Measurements from ENCODE around the gene CTSH. TPM values are rescaled to one million over a fixed set of nuclear protein-coding genes. Genes with fewer than 3 reads are reported as not detected.

CTSH gene
- total and polyA plus RNA-seq, 2 of the 13 experiments (the other 11 are each of a cell fraction or from before 2014, with no cell fraction given) = 265 to 653 TPM

GRCh38 chr15:78881681-78882080 is 63.2 kb downstream of the CTSH start (continued):
- TF ChIP-seq MAZ (IDR thresholded peaks at IDR 0.05; ENCODE audit: borderline replicate concordance, low read depth, low read length) = no peak
- TF ChIP-seq MAZ (CRISPR knock-in tag; IDR thresholded peaks at IDR 0.05; ENCODE audit: low read depth) = no peak
- TF ChIP-seq NR3C1 (CRISPR knock-in tag; IDR thresholded peaks at IDR 0.05) = no peak
- TF ChIP-seq DRAP1 (CRISPR knock-in tag; IDR thresholded peaks at IDR 0.05) = no peak

DNA sequence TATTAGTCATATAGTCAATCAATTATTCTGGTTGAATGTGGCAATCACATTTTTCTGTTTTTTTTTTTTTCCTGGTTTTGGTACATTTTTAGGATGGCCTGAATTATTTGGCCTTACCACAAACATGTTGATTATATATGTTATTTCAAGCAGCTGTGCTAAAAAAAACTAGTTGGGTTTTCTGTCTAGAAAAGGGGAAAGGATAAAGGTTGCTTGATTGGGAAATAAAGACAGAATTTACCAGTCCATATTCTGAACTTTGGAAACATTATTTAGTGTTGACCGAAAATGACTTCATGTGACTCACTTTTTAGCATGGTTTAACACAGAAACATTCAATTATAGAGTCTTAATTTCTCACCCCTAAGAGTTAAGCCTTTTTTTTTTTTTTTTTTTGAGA is 64.0 kb downstream of the CTSH start:
- ATAC-seq (no peak), FAIRE-seq (no peak), DNase-seq (ENCODE audit: low spot score) (no peak)
- Histone ChIP-seq H3K4me2 (ENCODE audit: low read depth, low read length) (no peak overlapping the region), H3K4me3 (replicated peaks in 1 of 3; ENCODE audit: insufficient read depth in 1 of 3, low read depth in 2 of 3, low read length in 3 of 3) (no peak overlapping the region), H3K79me2 (ENCODE audit: insufficient read depth, low read length) (peaks cover 100% of the 10 kb centered on the region), H3K9ac (ENCODE audit: insufficient read depth, low read depth, low read length) (no peak overlapping the region), H3K9me3 (ENCODE audit: low read length) (no peaks in the 10 kb centered on the region), H3K4me1 (ENCODE audit: insufficient read depth, low read length) (peaks cover 88% of the 10 kb centered on the region), H3K27me3 (ENCODE audit: control insufficient read depth in 1 of 2, insufficient read depth in 2 of 2, low read length in 2 of 2) (no peaks in the 10 kb centered on the region), H2AFZ (ENCODE audit: low read length) (no peak overlapping the region), H3K36me3 (replicated peaks in 1 of 2; ENCODE audit: control insufficient read depth in 1 of 2, insufficient read depth in 2 of 2, low read length in 2 of 2) (peaks cover 5 to 28% of the 10 kb centered on the region in 2 experiments), H4K20me1 (ENCODE audit: insufficient read depth, low read length) (peaks cover 99% of the 10 kb centered on the region), H3K27ac (ENCODE audit: extremely low read length, insufficient read depth, low read length) (no peak overlapping the region)
- no TSS peak for BruUV-seq (replicated peaks)
- intact Hi-C loops (cut with micrococcal nuclease; ENCODE audit: unreplicated experiment) = no loop called here
- ChIA-PET POLR2A (no interaction called here), CTCF (ENCODE audit: low intra/inter-chr PET ratio, low total read pairs) (no interaction called here)
- WGBS (ENCODE audit: low lambda C conversion rate) = 82% methylated on average over 1 of the region's 1 CpG
- in situ Hi-C loops (cut with HindIII; ENCODE audit: extremely low pct_ligation_motif_present, low pct_unique_long_range_greater_than_20kb) = no loop called here
- TF ChIP-seq FOSL2 (CRISPR knock-in tag; IDR thresholded peaks at IDR 0.05) (no peak), ZNF484 (CRISPR knock-in tag; IDR thresholded peaks at IDR 0.05; ENCODE audit: borderline replicate concordance, low read depth) (no peak), KDM5A (IDR thresholded peaks at IDR 0.05; ENCODE audit: borderline replicate concordance, low read length) (no peak), ZNF883 (CRISPR knock-in tag; IDR thresholded peaks at IDR 0.05; ENCODE audit: not compliant biosample characterization) (no peak), POLR2AphosphoS2 (IDR thresholded peaks at IDR 0.05; ENCODE audit: low read depth, low read length) (no peak), SOX5 (CRISPR knock-in tag; IDR thresholded peaks at IDR 0.05; ENCODE audit: borderline replicate concordance) (no peak), EHMT2 (IDR thresholded peaks at IDR 0.05; ENCODE audit: borderline replicate concordance, low read depth, low read length) (no peak), CSRNP1 (CRISPR knock-in tag; IDR thresholded peaks at IDR 0.05) (no peak), JDP2 (CRISPR knock-in tag; IDR thresholded peaks at IDR 0.05; ENCODE audit: borderline replicate concordance) (no peak), ZFYVE20 (CRISPR knock-in tag; IDR thresholded peaks at IDR 0.05; ENCODE audit: borderline replicate concordance, low read depth) (no peak), NONO (IDR thresholded peaks at IDR 0.05) (no peak), NONO (CRISPR knock-in tag; conservative IDR thresholded peaks at IDR 0.05) (no peak), ZNF678 (CRISPR knock-in tag; IDR thresholded peaks at IDR 0.05) (no peak)
- TF ChIP-seq, protein P1, sequence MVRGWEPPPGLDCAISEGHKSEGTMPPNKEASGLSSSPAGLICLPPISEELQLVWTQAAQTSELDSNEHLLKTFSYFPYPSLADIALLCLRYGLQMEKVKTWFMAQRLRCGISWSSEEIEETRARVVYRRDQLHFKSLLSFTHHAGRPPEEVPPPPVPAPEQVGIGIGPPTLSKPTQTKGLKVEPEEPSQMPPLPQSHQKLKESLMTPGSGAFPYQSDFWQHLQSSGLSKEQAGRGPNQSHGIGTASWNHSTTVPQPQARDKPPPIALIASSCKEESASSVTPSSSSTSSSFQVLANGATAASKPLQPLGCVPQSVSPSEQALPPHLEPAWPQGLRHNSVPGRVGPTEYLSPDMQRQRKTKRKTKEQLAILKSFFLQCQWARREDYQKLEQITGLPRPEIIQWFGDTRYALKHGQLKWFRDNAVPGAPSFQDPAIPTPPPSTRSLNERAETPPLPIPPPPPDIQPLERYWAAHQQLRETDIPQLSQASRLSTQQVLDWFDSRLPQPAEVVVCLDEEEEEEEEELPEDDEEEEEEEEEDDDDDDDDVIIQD (CRISPR knock-in tag; IDR thresholded peaks at IDR 0.05; ENCODE audit: low read depth) = no peak
- TF ChIP-seq, protein P2, sequence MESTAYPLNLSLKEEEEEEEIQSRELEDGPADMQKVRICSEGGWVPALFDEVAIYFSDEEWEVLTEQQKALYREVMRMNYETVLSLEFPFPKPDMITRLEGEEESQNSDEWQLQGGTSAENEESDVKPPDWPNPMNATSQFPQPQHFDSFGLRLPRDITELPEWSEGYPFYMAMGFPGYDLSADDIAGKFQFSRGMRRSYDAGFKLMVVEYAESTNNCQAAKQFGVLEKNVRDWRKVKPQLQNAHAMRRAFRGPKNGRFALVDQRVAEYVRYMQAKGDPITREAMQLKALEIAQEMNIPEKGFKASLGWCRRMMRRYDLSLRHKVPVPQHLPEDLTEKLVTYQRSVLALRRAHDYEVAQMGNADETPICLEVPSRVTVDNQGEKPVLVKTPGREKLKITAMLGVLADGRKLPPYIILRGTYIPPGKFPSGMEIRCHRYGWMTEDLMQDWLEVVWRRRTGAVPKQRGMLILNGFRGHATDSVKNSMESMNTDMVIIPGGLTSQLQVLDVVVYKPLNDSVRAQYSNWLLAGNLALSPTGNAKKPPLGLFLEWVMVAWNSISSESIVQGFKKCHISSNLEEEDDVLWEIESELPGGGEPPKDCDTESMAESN (CRISPR knock-in tag; conservative IDR thresholded peaks at IDR 0.05) = no peak
